ENCODE results near the gene PAPOLG. TPM values are rescaled to one million over a fixed set of nuclear protein-coding genes. Genes with fewer than 3 reads are reported as not detected.

PAPOLG gene
- total and polyA plus RNA-seq, 2 of the 13 experiments (the other 11 are each of a cell fraction or from before 2014, with no cell fraction given): 10.1 to 10.4 TPM

DNA sequence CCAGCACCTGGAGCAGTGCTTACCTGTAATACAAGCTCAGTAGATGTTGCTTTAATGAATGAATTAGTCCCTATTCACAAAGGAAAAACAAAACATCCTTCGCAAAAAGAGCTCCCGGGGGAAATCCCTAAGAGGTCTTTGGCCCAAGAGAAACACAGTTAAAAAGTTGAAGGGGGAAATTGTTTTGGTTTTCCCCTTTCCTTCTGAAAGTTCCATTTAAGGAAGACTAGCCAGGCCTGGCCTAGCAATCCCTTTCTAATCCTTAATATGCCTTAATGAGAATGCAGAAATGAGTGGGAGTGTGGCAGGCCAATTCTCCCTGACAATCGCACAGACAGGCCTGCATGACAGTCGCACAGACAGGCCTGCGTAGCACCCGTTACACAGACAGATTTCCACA is 91.8 kb downstream of the PAPOLG start:
- H3K4me1 ChIP-seq (ENCODE audit: insufficient read depth, low read length): peaks cover 9% of the 10 kb centered on the region
- no peak for DNase-seq (ENCODE audit: low spot score)
- no peak overlapping the region for H3K4me2 ChIP-seq (ENCODE audit: low read depth, low read length)
- H3K79me2 ChIP-seq (ENCODE audit: insufficient read depth, low read length): no peaks in the 10 kb centered on the region
- in situ Hi-C loops (cut with HindIII; ENCODE audit: extremely low pct_ligation_motif_present, low pct_unique_long_range_greater_than_20kb) (no loop called here), intact Hi-C loops (cut with micrococcal nuclease; ENCODE audit: unreplicated experiment) (no loop called here)
- no peak for FAIRE-seq
- no peaks in the 10 kb centered on the region for H3K9me3 ChIP-seq (ENCODE audit: low read length)
- peaks cover 0 to 6% of the 10 kb centered on the region in 2 experiments; a peak in 2 of 5 replicates for H3K27me3 ChIP-seq (ENCODE audit: control insufficient read depth in 1 of 2, insufficient read depth in 2 of 2, low read length in 2 of 2)
- no peak overlapping the region for H2AFZ ChIP-seq (ENCODE audit: low read length)
- no peak overlapping the region for H3K9ac ChIP-seq (ENCODE audit: insufficient read depth, low read depth, low read length)
- no peak overlapping the region for H3K27ac ChIP-seq (ENCODE audit: extremely low read length, insufficient read depth, low read length)
- ATAC-seq: peak; percentile 49
- no peak for TF ChIP-seq ZNF773 (CRISPR knock-in tag; IDR thresholded peaks at IDR 0.05; ENCODE audit: borderline replicate concordance)
- TF ChIP-seq, protein P1, sequence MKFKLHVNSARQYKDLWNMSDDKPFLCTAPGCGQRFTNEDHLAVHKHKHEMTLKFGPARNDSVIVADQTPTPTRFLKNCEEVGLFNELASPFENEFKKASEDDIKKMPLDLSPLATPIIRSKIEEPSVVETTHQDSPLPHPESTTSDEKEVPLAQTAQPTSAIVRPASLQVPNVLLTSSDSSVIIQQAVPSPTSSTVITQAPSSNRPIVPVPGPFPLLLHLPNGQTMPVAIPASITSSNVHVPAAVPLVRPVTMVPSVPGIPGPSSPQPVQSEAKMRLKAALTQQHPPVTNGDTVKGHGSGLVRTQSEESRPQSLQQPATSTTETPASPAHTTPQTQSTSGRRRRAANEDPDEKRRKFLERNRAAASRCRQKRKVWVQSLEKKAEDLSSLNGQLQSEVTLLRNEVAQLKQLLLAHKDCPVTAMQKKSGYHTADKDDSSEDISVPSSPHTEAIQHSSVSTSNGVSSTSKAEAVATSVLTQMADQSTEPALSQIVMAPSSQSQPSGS (CRISPR knock-in tag; IDR thresholded peaks at IDR 0.05): no peak
- no peak for TF ChIP-seq KDM4B (CRISPR knock-in tag; IDR thresholded peaks at IDR 0.05)
- TF ChIP-seq ARHGAP35 (CRISPR knock-in tag; IDR thresholded peaks at IDR 0.05; ENCODE audit: borderline replicate concordance): no peak
- no peak for TF ChIP-seq ZNF629 (CRISPR knock-in tag; conservative IDR thresholded peaks at IDR 0.05)
- TF ChIP-seq TBX3 (IDR thresholded peaks at IDR 0.05; ENCODE audit: borderline replicate concordance): no peak
- no peak for TF ChIP-seq CC2D1A (CRISPR knock-in tag; IDR thresholded peaks at IDR 0.05)
- no peak for TF ChIP-seq GPN1 (CRISPR knock-in tag; IDR thresholded peaks at IDR 0.05; ENCODE audit: borderline replicate concordance)
- TF ChIP-seq SCMH1 (CRISPR knock-in tag; IDR thresholded peaks at IDR 0.05; ENCODE audit: borderline replicate concordance): no peak
- TF ChIP-seq, protein P2, sequence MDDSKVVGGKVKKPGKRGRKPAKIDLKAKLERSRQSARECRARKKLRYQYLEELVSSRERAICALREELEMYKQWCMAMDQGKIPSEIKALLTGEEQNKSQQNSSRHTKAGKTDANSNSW (CRISPR knock-in tag; IDR thresholded peaks at IDR 0.05; ENCODE audit: borderline replicate concordance): no peak
- no peak for TF ChIP-seq NFKBIZ (CRISPR knock-in tag; IDR thresholded peaks at IDR 0.05)
- TF ChIP-seq, protein P3, sequence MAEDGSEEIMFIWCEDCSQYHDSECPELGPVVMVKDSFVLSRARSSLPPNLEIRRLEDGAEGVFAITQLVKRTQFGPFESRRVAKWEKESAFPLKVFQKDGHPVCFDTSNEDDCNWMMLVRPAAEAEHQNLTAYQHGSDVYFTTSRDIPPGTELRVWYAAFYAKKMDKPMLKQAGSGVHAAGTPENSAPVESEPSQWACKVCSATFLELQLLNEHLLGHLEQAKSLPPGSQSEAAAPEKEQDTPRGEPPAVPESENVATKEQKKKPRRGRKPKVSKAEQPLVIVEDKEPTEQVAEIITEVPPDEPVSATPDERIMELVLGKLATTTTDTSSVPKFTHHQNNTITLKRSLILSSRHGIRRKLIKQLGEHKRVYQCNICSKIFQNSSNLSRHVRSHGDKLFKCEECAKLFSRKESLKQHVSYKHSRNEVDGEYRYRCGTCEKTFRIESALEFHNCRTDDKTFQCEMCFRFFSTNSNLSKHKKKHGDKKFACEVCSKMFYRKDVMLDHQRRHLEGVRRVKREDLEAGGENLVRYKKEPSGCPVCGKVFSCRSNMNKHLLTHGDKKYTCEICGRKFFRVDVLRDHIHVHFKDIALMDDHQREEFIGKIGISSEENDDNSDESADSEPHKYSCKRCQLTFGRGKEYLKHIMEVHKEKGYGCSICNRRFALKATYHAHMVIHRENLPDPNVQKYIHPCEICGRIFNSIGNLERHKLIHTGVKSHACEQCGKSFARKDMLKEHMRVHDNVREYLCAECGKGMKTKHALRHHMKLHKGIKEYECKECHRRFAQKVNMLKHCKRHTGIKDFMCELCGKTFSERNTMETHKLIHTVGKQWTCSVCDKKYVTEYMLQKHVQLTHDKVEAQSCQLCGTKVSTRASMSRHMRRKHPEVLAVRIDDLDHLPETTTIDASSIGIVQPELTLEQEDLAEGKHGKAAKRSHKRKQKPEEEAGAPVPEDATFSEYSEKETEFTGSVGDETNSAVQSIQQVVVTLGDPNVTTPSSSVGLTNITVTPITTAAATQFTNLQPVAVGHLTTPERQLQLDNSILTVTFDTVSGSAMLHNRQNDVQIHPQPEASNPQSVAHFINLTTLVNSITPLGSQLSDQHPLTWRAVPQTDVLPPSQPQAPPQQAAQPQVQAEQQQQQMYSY (CRISPR knock-in tag; IDR thresholded peaks at IDR 0.05): no peak
- no peak for TF ChIP-seq POLR2A (IDR thresholded peaks at IDR 0.05; ENCODE audit: insufficient read depth in 1 of 2, low read depth in 2 of 2, low read length in 2 of 2)
- no peaks in the 10 kb centered on the region for H3K36me3 ChIP-seq (replicated peaks in 1 of 2; ENCODE audit: control insufficient read depth in 1 of 2, insufficient read depth in 2 of 2, low read length in 2 of 2)
- WGBS (ENCODE audit: low lambda C conversion rate): 36% methylated on average over 6 of the region's 6 CpGs
- ChIA-PET POLR2A (no interaction called here), CTCF (ENCODE audit: low intra/inter-chr PET ratio, low total read pairs) (no interaction called here)
- no TSS peak for BruUV-seq (replicated peaks)
- no peaks in the 10 kb centered on the region for H4K20me1 ChIP-seq (ENCODE audit: insufficient read depth, low read length)
- no peak overlapping the region for H3K4me3 ChIP-seq (replicated peaks in 1 of 3; ENCODE audit: insufficient read depth in 1 of 3, low read depth in 2 of 3, low read length in 3 of 3)

All from HepG2 (cell line).